HG03439 (cell line): ENCODE measurements around the gene CNIH1.
"Not testable (repeated sequence)": the region's sequence is repeated elsewhere in the genome, so short reads cannot be mapped to it uniquely, and the experiment has no call there.

Experiments
- ATAC-seq: cut with Tn5 transposase; IDR thresholded peaks from one replicate; pipeline ENCODE4 v1.9.1; 2021; ENCODE audit warnings: mild to moderate bottlenecking, moderate library complexity; ENCODE audit not compliant: unreplicated experiment

The CNIH1 gene

GRCh38 chr14:54437954-54438353, 3.2 kb downstream of the CNIH1 start:
- not testable (repeated sequence) for ATAC-seq

- peak; percentile 45 for ATAC-seq
Observed at GRCh38 chr14:54435500-54435981, 5.6 kb downstream of the CNIH1 start.

GRCh38 chr14:54428527-54428926, 12.6 kb downstream of the CNIH1 start:
- ATAC-seq = no peak

GRCh38 chr14:54427871-54428270, 13.3 kb downstream of the CNIH1 start:
- no peak for ATAC-seq

GRCh38 chr14:54425537-54426274, 15.5 kb downstream of the CNIH1 start:
- no peak for ATAC-seq

GRCh38 chr14:54425068-54425467, 16.1 kb downstream of the CNIH1 start:
- no peak for ATAC-seq

GRCh38 chr14:54424479-54424901, 16.7 kb downstream of the CNIH1 start:
- ATAC-seq = no peak

- no peak for ATAC-seq
Observed at GRCh38 chr14:54423991-54424390, 17.2 kb downstream of the CNIH1 start.

GRCh38 chr14:54420478-54421142, 20.6 kb downstream of the CNIH1 start:
- ATAC-seq = no peak

GRCh38 chr14:54411371-54411770, 29.8 kb downstream of the CNIH1 start:
- ATAC-seq = no peak

GRCh38 chr14:54410215-54410614, 31.0 kb downstream of the CNIH1 start:
- no peak for ATAC-seq

- not testable (repeated sequence) for ATAC-seq
Observed at GRCh38 chr14:54403401-54404005, 37.7 kb downstream of the CNIH1 start.

- ATAC-seq = no peak
Observed at GRCh38 chr14:54399560-54399959, 41.6 kb downstream of the CNIH1 start.

GRCh38 chr14:54396493-54397335, 44.5 kb downstream of the CNIH1 start, which contains the start of gene CDKN3:
Gene CDKN3, plus strand, starts transcription at chr14:54397007. Its CDS starts 62 bp downstream, at chr14:54397069.
- peak; percentile 98 for ATAC-seq

- ATAC-seq = no peak
Observed at GRCh38 chr14:54396183-54396492, 45.0 kb downstream of the CNIH1 start.

GRCh38 chr14:54395716-54396115, 45.5 kb downstream of the CNIH1 start:
- no peak for ATAC-seq

GRCh38 chr14:54395284-54395683, 45.9 kb downstream of the CNIH1 start:
- no peak for ATAC-seq

- ATAC-seq = no peak
Observed at GRCh38 chr14:54394596-54394995, 46.6 kb downstream of the CNIH1 start.

GRCh38 chr14:54392986-54393884, 47.9 kb downstream of the CNIH1 start:
- ATAC-seq = not testable (repeated sequence)
